ENCODE results near the gene IFT122. TPM values are rescaled to one million over a fixed set of nuclear protein-coding genes. Genes with fewer than 3 reads are reported as not detected.
A peak's percentile ranks its signal among the peaks of the same experiment; 100 is the strongest.
"Not testable (repeated sequence)": the region's sequence is repeated elsewhere in the genome, so short reads cannot be mapped to it uniquely, and the experiment has no call there.

Gene IFT122, protein sequence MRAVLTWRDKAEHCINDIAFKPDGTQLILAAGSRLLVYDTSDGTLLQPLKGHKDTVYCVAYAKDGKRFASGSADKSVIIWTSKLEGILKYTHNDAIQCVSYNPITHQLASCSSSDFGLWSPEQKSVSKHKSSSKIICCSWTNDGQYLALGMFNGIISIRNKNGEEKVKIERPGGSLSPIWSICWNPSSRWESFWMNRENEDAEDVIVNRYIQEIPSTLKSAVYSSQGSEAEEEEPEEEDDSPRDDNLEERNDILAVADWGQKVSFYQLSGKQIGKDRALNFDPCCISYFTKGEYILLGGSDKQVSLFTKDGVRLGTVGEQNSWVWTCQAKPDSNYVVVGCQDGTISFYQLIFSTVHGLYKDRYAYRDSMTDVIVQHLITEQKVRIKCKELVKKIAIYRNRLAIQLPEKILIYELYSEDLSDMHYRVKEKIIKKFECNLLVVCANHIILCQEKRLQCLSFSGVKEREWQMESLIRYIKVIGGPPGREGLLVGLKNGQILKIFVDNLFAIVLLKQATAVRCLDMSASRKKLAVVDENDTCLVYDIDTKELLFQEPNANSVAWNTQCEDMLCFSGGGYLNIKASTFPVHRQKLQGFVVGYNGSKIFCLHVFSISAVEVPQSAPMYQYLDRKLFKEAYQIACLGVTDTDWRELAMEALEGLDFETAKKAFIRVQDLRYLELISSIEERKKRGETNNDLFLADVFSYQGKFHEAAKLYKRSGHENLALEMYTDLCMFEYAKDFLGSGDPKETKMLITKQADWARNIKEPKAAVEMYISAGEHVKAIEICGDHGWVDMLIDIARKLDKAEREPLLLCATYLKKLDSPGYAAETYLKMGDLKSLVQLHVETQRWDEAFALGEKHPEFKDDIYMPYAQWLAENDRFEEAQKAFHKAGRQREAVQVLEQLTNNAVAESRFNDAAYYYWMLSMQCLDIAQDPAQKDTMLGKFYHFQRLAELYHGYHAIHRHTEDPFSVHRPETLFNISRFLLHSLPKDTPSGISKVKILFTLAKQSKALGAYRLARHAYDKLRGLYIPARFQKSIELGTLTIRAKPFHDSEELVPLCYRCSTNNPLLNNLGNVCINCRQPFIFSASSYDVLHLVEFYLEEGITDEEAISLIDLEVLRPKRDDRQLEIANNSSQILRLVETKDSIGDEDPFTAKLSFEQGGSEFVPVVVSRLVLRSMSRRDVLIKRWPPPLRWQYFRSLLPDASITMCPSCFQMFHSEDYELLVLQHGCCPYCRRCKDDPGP
- polyA plus RNA-seq (2013, experiment 1 of 4) = 39.6 TPM
- 43.7 TPM for polyA plus RNA-seq (2013, experiment 2 of 4)
- polyA plus RNA-seq (2013, experiment 3 of 4) = 35.5 TPM
- 36.8 TPM for polyA plus RNA-seq (2013, experiment 4 of 4)

DNA sequence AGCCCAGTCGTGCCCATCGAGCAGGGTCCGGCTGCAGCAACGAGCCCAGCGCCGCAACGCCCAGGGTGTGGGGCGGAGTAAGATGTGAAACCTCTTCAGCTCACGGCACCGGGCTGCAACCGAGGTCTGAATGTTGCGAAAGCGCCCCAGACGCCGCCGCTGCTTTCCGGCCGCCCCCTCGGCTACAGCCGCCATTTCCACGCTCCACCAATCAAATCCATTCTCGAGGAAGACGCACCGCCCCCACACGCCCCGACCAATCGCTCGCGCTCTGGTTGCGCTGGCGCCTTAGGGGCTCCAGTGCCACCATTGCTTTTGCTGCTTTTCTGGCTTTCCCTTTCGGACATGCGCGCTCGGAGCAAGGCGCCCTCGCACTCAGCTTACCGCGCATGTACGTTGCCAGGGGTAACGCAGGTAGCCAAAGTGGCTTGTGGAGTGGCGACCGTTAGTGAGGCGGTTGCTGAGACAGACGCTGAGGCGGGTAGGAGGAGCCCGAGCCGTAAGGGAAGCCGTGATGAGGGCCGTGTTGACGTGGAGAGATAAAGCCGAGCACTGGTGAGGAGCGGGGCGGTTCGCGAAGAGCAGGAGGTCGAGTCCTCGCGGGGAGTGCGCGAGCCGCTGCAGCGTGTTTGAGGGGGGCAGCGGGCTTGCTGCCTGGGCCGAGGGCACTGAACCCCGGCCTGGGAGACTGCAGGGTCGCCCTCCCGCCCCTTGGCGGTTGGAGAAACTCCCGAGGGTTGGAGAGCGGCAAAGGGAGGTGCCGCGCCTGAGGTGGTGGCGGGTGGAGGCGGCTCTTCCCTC, at the start of gene IFT122, which contains the start of gene MBD4:
IFT122 (plus strand) TSS at position 408 of the 801 bp plus-strand sequence; CDS start at position 515, 107 bp downstream.
MBD4 (minus strand) TSS at position 132 of the 801 bp plus-strand sequence; CDS start at position 17, 115 bp downstream.
- Histone ChIP-seq H3K9me3 (ENCODE audit: control insufficient read depth, low read length) (no peaks in the 10 kb centered on the region), H3K4me1 (ENCODE audit: control insufficient read depth, insufficient read depth, low read length) (peaks cover 28% of the 10 kb centered on the region), H3K4me3 (ENCODE audit: insufficient read depth, low read depth, low read length) (peak within 1 kb of the TSS; percentile 98), H3K27ac (ENCODE audit: insufficient read depth, low read depth, low read length, poor library complexity, severe bottlenecking) (peak within 1 kb of the TSS; percentile 89), H3K27me3 (ENCODE audit: control insufficient read depth, insufficient read depth, low read length, poor library complexity, severe bottlenecking) (no peaks in the 10 kb centered on the region), H3K36me3 (ENCODE audit: control insufficient read depth, insufficient read depth, low read length) (peaks cover 12% of the 10 kb centered on the region)
- 0% methylated on average over 75 of the region's 75 CpGs for whole genome bisulfite sequencing, 2 experiments

DNA sequence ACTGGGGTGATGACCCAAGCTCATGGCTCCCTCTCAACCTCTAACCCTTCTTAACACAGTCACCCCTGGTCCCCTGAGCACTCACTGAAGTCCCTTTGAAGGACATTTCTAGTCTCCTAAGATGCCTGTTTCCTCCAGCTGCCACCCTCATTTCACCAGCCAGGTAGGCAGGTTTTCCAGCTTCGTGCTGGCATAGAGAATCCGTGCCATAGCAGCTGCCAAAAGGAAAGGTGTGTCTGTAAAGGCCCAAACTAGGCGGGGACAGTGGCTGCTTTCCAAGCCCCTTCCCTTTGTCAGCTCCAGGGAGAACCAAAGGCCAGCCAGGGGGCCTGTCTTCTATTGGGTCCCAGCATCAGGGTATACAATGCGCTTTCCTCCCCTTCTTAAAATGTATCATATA, 48.4 kb upstream of the IFT122 start:
- not testable (repeated sequence) for H3K27me3 ChIP-seq (ENCODE audit: control insufficient read depth, insufficient read depth, low read length, poor library complexity, severe bottlenecking); H3K27ac ChIP-seq (ENCODE audit: insufficient read depth, low read depth, low read length, poor library complexity, severe bottlenecking); H3K4me3 ChIP-seq (ENCODE audit: insufficient read depth, low read depth, low read length); H3K4me1 ChIP-seq (ENCODE audit: control insufficient read depth, insufficient read depth, low read length); H3K9me3 ChIP-seq (ENCODE audit: control insufficient read depth, low read length)
- 91 to 97% methylated on average over 3 of the region's 4 CpGs for WGBS, 2 experiments
- peaks cover 10% of the 10 kb centered on the region for H3K36me3 ChIP-seq (ENCODE audit: control insufficient read depth, insufficient read depth, low read length)

DNA sequence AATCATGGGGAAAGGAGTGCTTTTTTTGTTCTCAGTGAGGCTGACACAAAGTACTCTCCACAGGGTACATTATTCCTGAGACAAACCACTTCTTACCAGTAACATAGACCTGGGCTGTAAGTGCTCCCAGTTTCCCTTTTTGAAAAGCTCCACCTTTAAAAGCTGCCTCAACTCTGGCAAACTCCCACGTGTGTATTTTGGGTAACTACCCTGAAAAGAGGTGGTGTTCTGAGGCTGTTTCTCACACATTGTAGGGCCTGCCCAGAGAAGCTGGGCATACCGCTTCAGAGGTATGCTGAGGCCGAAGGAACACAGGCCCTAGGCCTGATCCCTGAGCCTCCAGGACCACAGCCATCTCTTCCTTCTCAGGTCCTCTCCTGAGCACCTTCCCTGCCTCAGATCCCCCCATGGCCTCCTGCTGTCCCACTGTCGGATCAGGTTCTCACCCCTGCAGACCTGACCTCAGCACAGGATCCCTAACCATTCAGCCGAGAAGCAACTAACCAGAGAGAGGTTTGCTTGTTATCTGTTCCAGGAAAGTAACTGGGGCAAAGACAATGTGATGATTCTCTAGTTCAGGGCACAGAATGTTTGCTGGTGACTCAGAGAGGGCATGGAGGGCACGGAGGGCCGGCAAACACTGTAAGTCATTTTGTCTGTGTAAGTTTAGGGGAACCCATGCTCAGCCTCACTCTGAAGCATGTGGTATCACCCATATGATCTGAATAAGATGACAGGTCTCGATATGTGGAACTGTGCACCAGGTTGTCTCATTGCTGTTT, 47.7 kb upstream of the IFT122 start:
- H3K4me1 ChIP-seq (ENCODE audit: control insufficient read depth, insufficient read depth, low read length); H3K9me3 ChIP-seq (ENCODE audit: control insufficient read depth, low read length); H3K4me3 ChIP-seq (ENCODE audit: insufficient read depth, low read depth, low read length); H3K27ac ChIP-seq (ENCODE audit: insufficient read depth, low read depth, low read length, poor library complexity, severe bottlenecking); H3K27me3 ChIP-seq (ENCODE audit: control insufficient read depth, insufficient read depth, low read length, poor library complexity, severe bottlenecking): not testable (repeated sequence)
- 94 to 96% methylated on average over 6 of the region's 8 CpGs for WGBS, 2 experiments
- H3K36me3 ChIP-seq (ENCODE audit: control insufficient read depth, insufficient read depth, low read length) = peaks cover 10% of the 10 kb centered on the region

DNA sequence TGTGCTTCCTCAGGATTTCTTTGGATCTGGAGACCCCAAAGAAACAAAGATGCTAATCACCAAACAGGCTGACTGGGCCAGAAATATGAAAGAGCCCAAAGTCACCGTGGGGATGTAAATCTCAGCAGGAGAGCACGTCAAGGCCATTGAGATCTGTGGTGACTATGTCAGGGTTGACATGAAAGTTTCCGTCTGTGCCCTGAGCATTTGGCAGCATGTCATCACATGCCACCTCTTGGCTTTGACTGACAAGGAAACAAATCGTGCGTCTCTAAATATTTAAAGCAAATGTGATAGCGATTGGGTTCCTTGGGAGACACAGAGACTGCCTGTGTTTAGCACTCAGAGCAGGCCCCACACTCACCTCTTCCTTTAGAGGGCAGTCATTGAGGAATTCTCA, 46.8 kb upstream of the IFT122 start:
- WGBS, 2 experiments = 94 to 96% methylated on average over 6 of the region's 6 CpGs
- Histone ChIP-seq H3K27ac (ENCODE audit: insufficient read depth, low read depth, low read length, poor library complexity, severe bottlenecking) (no peak overlapping the region), H3K4me3 (ENCODE audit: insufficient read depth, low read depth, low read length) (no peak overlapping the region), H3K27me3 (ENCODE audit: control insufficient read depth, insufficient read depth, low read length, poor library complexity, severe bottlenecking) (no peaks in the 10 kb centered on the region), H3K9me3 (ENCODE audit: control insufficient read depth, low read length) (no peaks in the 10 kb centered on the region), H3K36me3 (ENCODE audit: control insufficient read depth, insufficient read depth, low read length) (peaks cover 10% of the 10 kb centered on the region), H3K4me1 (ENCODE audit: control insufficient read depth, insufficient read depth, low read length) (peaks cover 7% of the 10 kb centered on the region)

DNA sequence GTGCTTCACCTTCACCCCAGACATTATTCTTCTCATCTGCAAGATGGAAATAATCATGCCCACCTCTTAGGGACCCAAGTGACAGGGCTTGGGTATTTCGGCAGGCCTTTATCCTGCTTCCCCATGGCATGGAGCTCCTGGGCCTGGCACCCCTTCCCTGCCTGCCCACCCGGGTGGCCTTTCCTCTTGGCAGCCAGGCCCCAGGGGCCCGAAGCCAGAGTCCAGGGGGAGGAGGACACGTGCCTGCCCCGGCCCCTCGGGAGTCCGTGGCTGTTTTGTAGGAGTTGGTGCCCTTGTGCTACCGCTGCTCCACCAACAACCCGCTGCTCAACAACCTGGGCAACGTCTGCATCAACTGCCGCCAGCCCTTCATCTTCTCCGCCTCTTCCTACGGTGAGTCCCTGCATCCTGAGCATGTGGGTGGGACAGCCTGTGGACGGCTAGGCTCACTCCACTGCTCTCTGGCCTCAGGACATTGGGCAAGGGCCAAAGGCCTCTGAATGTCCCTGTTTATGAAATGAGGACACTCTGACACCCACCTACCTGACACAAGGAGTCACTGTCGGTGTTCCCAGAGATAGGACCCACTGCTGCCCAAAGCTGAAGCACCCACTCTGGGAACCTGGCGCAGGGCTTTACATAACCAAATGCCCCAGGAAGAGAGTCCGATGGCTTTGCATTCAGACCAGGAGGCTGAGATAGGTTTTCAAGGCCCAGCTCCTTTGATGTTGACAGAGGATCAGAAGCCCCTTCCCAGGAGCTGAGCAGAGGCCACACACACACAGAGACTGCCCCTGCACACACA, 46.1 kb upstream of the IFT122 start:
- not testable (repeated sequence) for H3K27ac ChIP-seq (ENCODE audit: insufficient read depth, low read depth, low read length, poor library complexity, severe bottlenecking); H3K9me3 ChIP-seq (ENCODE audit: control insufficient read depth, low read length); H3K36me3 ChIP-seq (ENCODE audit: control insufficient read depth, insufficient read depth, low read length); H3K4me1 ChIP-seq (ENCODE audit: control insufficient read depth, insufficient read depth, low read length); H3K4me3 ChIP-seq (ENCODE audit: insufficient read depth, low read depth, low read length); H3K27me3 ChIP-seq (ENCODE audit: control insufficient read depth, insufficient read depth, low read length, poor library complexity, severe bottlenecking)
- 92 to 98% methylated on average over 8 to 10 of the region's 17 CpGs for WGBS, 2 experiments

DNA sequence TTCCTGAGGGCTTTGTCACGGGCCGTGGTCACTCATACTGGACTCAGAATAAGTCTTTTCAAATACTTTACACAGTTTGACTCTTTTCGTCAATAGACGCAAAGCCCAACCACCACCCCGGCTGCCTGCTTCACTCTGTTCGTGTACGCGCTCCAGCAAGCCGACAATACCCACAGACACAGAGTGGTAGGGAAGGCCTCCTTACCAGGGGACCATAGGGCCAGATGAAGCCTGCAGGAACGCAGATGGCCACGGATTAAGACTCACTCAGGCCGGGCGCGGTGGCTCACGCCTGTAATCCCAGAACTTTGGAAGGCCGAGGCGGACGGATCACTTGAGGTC, 41.2 kb upstream of the IFT122 start:
- H3K4me3 ChIP-seq (ENCODE audit: insufficient read depth, low read depth, low read length) = peak overlapping the region; percentile 80
- H3K9me3 ChIP-seq (ENCODE audit: control insufficient read depth, low read length) = no peaks in the 10 kb centered on the region
- peaks cover 9% of the 10 kb centered on the region for H3K4me1 ChIP-seq (ENCODE audit: control insufficient read depth, insufficient read depth, low read length)
- no peaks in the 10 kb centered on the region for H3K27me3 ChIP-seq (ENCODE audit: control insufficient read depth, insufficient read depth, low read length, poor library complexity, severe bottlenecking)
- WGBS, 2 experiments = 3 to 5% methylated on average over 18 of the region's 18 CpGs
- no peaks in the 10 kb centered on the region for H3K36me3 ChIP-seq (ENCODE audit: control insufficient read depth, insufficient read depth, low read length)
- peak overlapping the region; percentile 53 for H3K27ac ChIP-seq (ENCODE audit: insufficient read depth, low read depth, low read length, poor library complexity, severe bottlenecking)

DNA sequence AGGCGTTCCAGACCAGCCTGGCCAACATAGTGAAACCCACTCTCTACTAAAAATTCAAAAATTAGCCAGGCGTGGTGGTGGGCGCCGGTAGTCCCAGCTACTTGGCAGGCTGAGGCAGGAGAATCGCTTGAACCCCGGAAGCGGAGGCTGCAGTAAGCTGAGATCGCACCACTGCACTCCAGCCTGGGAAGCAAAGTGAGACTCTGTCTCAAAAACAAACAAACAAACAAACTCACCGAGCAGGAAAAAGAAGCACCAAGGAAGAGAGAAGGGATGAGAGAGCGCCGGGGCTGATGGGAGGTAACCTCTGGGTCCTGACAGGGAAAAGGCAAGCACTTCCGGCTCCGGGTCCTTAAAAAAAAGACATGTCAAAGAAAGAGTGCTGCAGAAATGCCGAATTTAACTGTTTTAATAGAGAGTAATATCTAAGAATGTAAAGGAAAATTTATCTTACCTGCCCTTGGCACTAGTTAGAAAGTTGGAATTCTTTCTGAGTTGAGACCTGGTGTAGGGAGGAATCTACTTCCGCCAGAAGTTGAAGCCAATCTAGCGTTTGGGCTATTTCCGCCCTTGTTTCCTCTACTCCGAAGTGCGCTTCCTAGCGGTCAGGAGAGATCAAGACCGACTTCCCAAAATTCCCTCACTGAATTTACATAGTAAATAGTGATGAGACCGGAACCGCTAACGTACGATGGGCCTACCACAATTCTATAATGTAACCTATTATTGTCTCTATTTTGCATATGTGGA, 40.7 kb upstream of the IFT122 start:
- no peaks in the 10 kb centered on the region for H3K27me3 ChIP-seq (ENCODE audit: control insufficient read depth, insufficient read depth, low read length, poor library complexity, severe bottlenecking)

DNA sequence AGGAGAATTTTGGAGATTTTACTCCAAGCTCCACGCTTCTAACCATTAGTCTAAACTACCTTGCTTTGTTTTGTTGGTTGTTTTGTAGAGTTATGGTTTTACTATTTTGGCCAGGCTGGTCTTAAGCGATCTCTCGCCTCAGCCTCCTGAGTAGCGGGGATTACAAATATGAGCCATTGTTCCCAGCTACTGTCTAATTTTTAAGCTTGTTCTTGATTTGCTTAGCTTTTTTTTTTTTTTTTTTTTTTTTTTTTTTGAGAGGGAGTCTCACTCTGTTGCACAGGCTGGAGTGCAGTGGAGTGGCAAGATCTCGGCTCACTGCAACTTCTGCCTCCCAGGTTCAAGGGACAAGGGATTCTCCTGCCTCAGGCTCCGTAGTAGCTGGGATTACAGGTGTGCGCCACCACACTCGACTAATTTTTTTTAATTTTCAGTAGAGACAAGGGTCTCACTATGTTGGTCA, 40.1 kb upstream of the IFT122 start:
- WGBS, 2 experiments = 83 to 87% methylated on average over 7 to 8 of the region's 8 CpGs
- Histone ChIP-seq H3K4me3 (ENCODE audit: insufficient read depth, low read depth, low read length) (peak overlapping the region; percentile 80), H3K27me3 (ENCODE audit: control insufficient read depth, insufficient read depth, low read length, poor library complexity, severe bottlenecking) (no peaks in the 10 kb centered on the region), H3K4me1 (ENCODE audit: control insufficient read depth, insufficient read depth, low read length) (peaks cover 9% of the 10 kb centered on the region), H3K9me3 (ENCODE audit: control insufficient read depth, low read length) (no peaks in the 10 kb centered on the region), H3K27ac (ENCODE audit: insufficient read depth, low read depth, low read length, poor library complexity, severe bottlenecking) (no peak overlapping the region), H3K36me3 (ENCODE audit: control insufficient read depth, insufficient read depth, low read length) (no peaks in the 10 kb centered on the region)

More for the DNA sequence above, 40.7 kb upstream of the IFT122 start:
- Histone ChIP-seq H3K9me3 (ENCODE audit: control insufficient read depth, low read length) (no peaks in the 10 kb centered on the region), H3K27ac (ENCODE audit: insufficient read depth, low read depth, low read length, poor library complexity, severe bottlenecking) (peak overlapping the region; percentile 73), H3K36me3 (ENCODE audit: control insufficient read depth, insufficient read depth, low read length) (no peaks in the 10 kb centered on the region), H3K4me3 (ENCODE audit: insufficient read depth, low read depth, low read length) (peak overlapping the region; percentile 80), H3K4me1 (ENCODE audit: control insufficient read depth, insufficient read depth, low read length) (peaks cover 9% of the 10 kb centered on the region)
- 0% methylated on average over 21 of the region's 25 CpGs for WGBS, 2 experiments

Measured in ectodermal cell (in vitro differentiated cells).